Measurements from ENCODE around the gene EXOC2. TPM values are rescaled to one million over a fixed set of nuclear protein-coding genes. Genes with fewer than 3 reads are reported as not detected.

EXOC2 gene
- total and polyA plus RNA-seq, 10 of the 15 experiments (the other 5 are each of a cell fraction or from before 2014, with no cell fraction given) = 8.7 to 32.8 (median 20.7) TPM

GRCh38 chr6:678520-678919 is 14.4 kb downstream of the EXOC2 start:
- intact Hi-C loops (cut with micrococcal nuclease; ENCODE audit: unreplicated experiment) = no loop called here
- FAIRE-seq = no peak
- RAD21 ChIA-PET (ENCODE audit: unreplicated experiment) = no interaction called here

More at GRCh38 chr6:678520-678919, 14.4 kb downstream of the EXOC2 start:
- Histone ChIP-seq H3K36me3 (ENCODE audit: control insufficient read depth in 2 of 2, insufficient read depth in 2 of 2, low read length in 1 of 2) (peaks cover 0 to 4% of the 10 kb centered on the region in 2 experiments; a peak in 1 of 4 replicates), H3K4me2 (ENCODE audit: control insufficient read depth, insufficient read depth) (no peak overlapping the region), H4K20me1 (ENCODE audit: control insufficient read depth, insufficient read depth) (no peaks in the 10 kb centered on the region), H3K27me3 (replicated peaks in 1 of 2; ENCODE audit: control insufficient read depth in 2 of 2, insufficient read depth in 2 of 2, low read length in 1 of 2) (no peaks in the 10 kb centered on the region), H3K9ac (ENCODE audit: control insufficient read depth, insufficient read depth, low read length) (no peak overlapping the region), H3K79me2 (ENCODE audit: control insufficient read depth, insufficient read depth, low read length) (peaks cover 10% of the 10 kb centered on the region), H3K4me3 (no peak overlapping the region), H3K4me1 (ENCODE audit: control insufficient read depth, insufficient read depth, low read length) (no peaks in the 10 kb centered on the region), H3K9me3 (replicated peaks; ENCODE audit: control insufficient read depth, insufficient read depth, low read length) (no peaks in the 10 kb centered on the region), H2AFZ (ENCODE audit: control insufficient read depth, low read depth, low read length) (no peak overlapping the region), H3K27ac (ENCODE audit: control insufficient read depth, insufficient read depth) (no peak overlapping the region)
- DNase-seq (ENCODE audit: low read depth, low spot score) (no peak), ATAC-seq (no peak)
- BruUV-seq (replicated peaks) = no TSS peak
- TF ChIP-seq ASH2L (IDR thresholded peaks at IDR 0.05; ENCODE audit: borderline replicate concordance, low read depth) (no peak), JUNB (IDR thresholded peaks at IDR 0.05) (no peak), GATAD2B (conservative IDR thresholded peaks at IDR 0.05; ENCODE audit: low read depth) (no peak), MTA3 (IDR thresholded peaks at IDR 0.05; ENCODE audit: borderline replicate concordance, low read length) (no peak), IRF4 (IDR thresholded peaks at IDR 0.05; ENCODE audit: low read depth, low read length) (no peak), ESRRA (IDR thresholded peaks at IDR 0.05; ENCODE audit: low read length) (no peak), JUND (IDR thresholded peaks at IDR 0.05; ENCODE audit: low read depth, low read length) (no peak), CTCF (IDR thresholded peaks at IDR 0.05 in 2 of 3, conservative IDR thresholded peaks at IDR 0.05 in 1 of 3; ENCODE audit: control insufficient read depth in 2 of 3, extremely low read depth in 1 of 3, insufficient read depth in 1 of 3, low read depth in 3 of 3, low read length in 3 of 3) (no peak), CHD2 (IDR thresholded peaks at IDR 0.05; ENCODE audit: borderline replicate concordance, low read depth, low read length) (no peak), RELB (IDR thresholded peaks at IDR 0.05; ENCODE audit: low read depth) (no peak), MYC (IDR thresholded peaks at IDR 0.05; ENCODE audit: insufficient read depth, insufficient read length, insufficient replicate concordance, low read length, severe bottlenecking) (no peak), MEF2B (IDR thresholded peaks at IDR 0.05; ENCODE audit: partially characterized antibody, poor library complexity, severe bottlenecking) (no peak), GABPA (IDR thresholded peaks at IDR 0.05; ENCODE audit: low read depth) (no peak), MTA2 (IDR thresholded peaks at IDR 0.05; ENCODE audit: low read depth) (no peak), HDGF (IDR thresholded peaks at IDR 0.05) (no peak)
- in situ Hi-C loops (cut with MboI) = no loop called here
- ChIA-PET POLR2A (no interaction called here), CTCF (interaction anchor here (0.6 to 2.1 kb wide), 3 partner anchors 25 to 86 kb away, joined by 3 to 6 read pairs (median 3); no protein-coding TSS in a partner anchor), SMC1A (ENCODE audit: uncharacterized antibody, unreplicated experiment) (interaction anchor here (1.2 to 1.6 kb wide), 2 partner anchors 14 to 17 kb away, joined by 3 to 5 read pairs; no protein-coding TSS in a partner anchor)
- 93% methylated on average over 3 of the region's 3 CpGs for WGBS (ENCODE audit: insufficient coverage, insufficient replicate concordance, low lambda C conversion rate, missing lambda C conversion rate)
